WTC11 (cell line): ENCODE measurements around the gene TMEM147.

Experiments
- E2F1 ChIP-seq: sonication (generic); formaldehyde crosslinking; IDR thresholded peaks from 2 replicates; pipeline ENCODE4 v1.8.0; 2022; ENCODE audit warnings: mild to moderate bottlenecking, missing genetic modification reagents
- E2F4 ChIP-seq: sonication (generic); formaldehyde crosslinking; IDR thresholded peaks from 2 replicates; pipeline ENCODE4 v1.8.1; 2022; ENCODE audit warnings: low read depth, mild to moderate bottlenecking, moderate library complexity, missing genetic modification reagents, borderline replicate concordance
- ESRRA ChIP-seq: sonication (generic); formaldehyde crosslinking; IDR thresholded peaks from 2 replicates; pipeline ENCODE4 v1.8.1; 2022; ENCODE audit warnings: mild to moderate bottlenecking, missing genetic modification reagents, borderline replicate concordance
- GABPB1 ChIP-seq: sonication (generic); formaldehyde crosslinking; IDR thresholded peaks from 2 replicates; pipeline ENCODE4 v1.8.1; 2023; ENCODE audit warnings: mild to moderate bottlenecking, missing genetic modification reagents
- NR3C1 ChIP-seq: sonication (generic); formaldehyde crosslinking; conservative IDR thresholded peaks from 2 replicates; pipeline ENCODE4 v1.8.1; 2023; ENCODE audit warnings: low read depth, mild to moderate bottlenecking, missing genetic modification reagents
- SP1 ChIP-seq: sonication (generic); formaldehyde crosslinking; conservative IDR thresholded peaks from 2 replicates; pipeline ENCODE4 v1.8.1; 2022; ENCODE audit warnings: missing genetic modification reagents
- TEAD1 ChIP-seq: sonication (generic); formaldehyde crosslinking; IDR thresholded peaks from 2 replicates; pipeline ENCODE4 v1.8.0; 2022; ENCODE audit warnings: mild to moderate bottlenecking, missing genetic modification reagents
- ZNF263 ChIP-seq: sonication (generic); formaldehyde crosslinking; IDR thresholded peaks from 2 replicates; pipeline ENCODE4 v1.8.1; 2022; ENCODE audit warnings: low read depth, mild to moderate bottlenecking, moderate library complexity, missing genetic modification reagents
- ZNF416 ChIP-seq: fragments of 250-450 bp; sonication (Bioruptor Pico); IDR thresholded peaks from 2 replicates; pipeline ENCODE4 v1.9.0; 2021; ENCODE audit warnings: mild to moderate bottlenecking, inconsistent platforms
- TF ChIP-seq, protein P1 (sequence below): fragments of 200-600 bp; IDR thresholded peaks from 2 replicates; pipeline ENCODE4 v1.8.0; 2022; ENCODE audit warnings: antibody characterized with exemption

- TF ChIP-seq E2F1 (CRISPR knock-in tag) (no peak), ZNF416 (CRISPR knock-in tag) (no peak), ESRRA (CRISPR knock-in tag) (no peak), NR3C1 (CRISPR knock-in tag) (no peak), GABPB1 (CRISPR knock-in tag) (no peak), SP1 (CRISPR knock-in tag) (no peak), E2F4 (no peak), TEAD1 (CRISPR knock-in tag) (no peak), ZNF263 (CRISPR knock-in tag) (no peak)
- TF ChIP-seq, protein P1, sequence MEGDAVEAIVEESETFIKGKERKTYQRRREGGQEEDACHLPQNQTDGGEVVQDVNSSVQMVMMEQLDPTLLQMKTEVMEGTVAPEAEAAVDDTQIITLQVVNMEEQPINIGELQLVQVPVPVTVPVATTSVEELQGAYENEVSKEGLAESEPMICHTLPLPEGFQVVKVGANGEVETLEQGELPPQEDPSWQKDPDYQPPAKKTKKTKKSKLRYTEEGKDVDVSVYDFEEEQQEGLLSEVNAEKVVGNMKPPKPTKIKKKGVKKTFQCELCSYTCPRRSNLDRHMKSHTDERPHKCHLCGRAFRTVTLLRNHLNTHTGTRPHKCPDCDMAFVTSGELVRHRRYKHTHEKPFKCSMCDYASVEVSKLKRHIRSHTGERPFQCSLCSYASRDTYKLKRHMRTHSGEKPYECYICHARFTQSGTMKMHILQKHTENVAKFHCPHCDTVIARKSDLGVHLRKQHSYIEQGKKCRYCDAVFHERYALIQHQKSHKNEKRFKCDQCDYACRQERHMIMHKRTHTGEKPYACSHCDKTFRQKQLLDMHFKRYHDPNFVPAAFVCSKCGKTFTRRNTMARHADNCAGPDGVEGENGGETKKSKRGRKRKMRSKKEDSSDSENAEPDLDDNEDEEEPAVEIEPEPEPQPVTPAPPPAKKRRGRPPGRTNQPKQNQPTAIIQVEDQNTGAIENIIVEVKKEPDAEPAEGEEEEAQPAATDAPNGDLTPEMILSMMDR = no peak
Observed at GRCh38 chr19:35553385-35554000, 8.1 kb downstream of the TMEM147 start.
